NCI-H524 treated with DMSO at 0.1 percent for 48 hours (cell line): ENCODE results near the gene AFF1.
A peak's percentile ranks its signal among the peaks of the same experiment; 100 is the strongest.
"Not testable (repeated sequence)": the region's sequence is repeated elsewhere in the genome, so short reads cannot be mapped to it uniquely, and the experiment has no call there.

Experiments used
- DNase-seq: peaks from one replicate; lab custom pipeline; 2025; lab: John Stamatoyannopoulos, UW

The AFF1 gene

DNA sequence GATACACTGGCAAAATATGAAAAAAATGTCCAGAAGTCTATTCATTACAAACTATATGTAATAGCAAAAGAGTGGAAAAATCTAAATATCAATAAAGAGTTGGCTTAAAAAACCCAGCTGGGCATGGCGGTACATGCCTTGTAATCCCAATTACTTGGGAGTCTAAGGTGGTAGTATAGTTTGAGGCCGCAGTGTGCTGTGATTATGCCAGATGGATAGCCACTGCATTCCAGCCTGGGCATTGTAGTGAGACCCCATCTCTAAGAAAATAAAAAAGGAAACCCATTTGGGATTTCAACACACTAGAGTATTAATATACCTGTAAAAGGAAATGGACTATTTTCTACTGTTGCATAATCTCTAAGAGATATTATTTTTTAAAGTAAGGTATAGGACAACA is 45.4 kb downstream of the AFF1 start:
- no peak for DNase-seq

DNA sequence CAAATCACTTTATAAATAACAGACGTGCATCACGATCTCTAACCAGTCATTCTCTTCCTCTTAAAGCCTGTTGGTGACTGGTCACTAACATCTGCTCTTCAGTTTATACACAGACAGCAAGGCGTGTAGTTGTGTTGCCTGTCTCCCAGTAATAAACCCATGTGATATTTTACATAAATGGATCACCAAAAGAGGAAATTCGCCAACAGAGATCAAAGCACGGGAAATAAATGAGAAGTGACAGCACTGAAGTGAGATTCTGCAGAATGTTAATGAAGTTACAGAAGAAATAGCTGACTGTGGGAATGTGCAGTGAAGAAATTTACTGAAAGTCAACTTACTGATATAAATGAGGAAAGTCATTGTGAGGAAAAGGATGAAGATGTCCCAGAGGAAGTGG is 47.0 kb downstream of the AFF1 start:
- no peak for DNase-seq

- not testable (repeated sequence) for DNase-seq
These were observed 51.0 kb downstream of the AFF1 start for GRCh38 chr4:86985852-86986251.

DNA sequence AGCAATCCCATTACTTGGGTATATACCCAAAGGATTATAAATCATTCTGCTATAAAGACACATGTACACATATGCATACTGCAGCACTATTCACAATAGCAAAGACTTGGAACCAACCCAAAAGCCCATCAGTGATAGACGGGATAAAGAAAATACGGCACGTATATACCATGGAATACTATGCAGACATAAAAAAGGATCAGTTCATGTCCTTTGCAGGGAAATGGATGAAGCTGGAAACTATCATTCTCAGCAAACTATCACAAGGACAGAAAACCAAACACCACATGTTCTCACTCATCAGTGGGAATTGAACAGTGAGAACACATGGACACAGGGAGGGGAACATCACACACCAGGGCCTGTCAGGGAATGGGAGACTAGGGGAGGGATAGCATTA is 54.8 kb downstream of the AFF1 start:
- not testable (repeated sequence) for DNase-seq

DNA sequence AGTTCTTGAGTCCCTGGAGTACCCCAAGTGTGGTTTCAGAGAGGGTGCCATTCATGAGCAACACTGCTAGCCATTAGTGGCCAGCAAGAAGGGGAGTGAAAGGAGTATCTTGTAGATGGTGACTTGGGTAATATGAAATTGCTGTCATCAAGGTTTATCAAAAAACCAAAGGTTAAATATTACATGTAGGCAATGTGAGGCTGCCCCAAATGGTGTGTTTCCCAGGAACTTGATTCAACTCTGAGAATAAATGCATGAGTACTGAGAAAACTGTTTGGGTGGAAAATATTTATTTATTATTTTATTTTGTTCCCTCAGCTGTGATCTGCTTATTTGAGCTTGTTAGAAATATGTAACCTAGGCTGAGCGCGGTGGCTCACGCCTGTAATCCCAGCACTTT is 55.7 kb downstream of the AFF1 start:
- no peak for DNase-seq

- no peak for DNase-seq
These were observed 57.2 kb downstream of the AFF1 start for GRCh38 chr4:86991994-86992393.

- DNase-seq = no peak
These were observed 59.3 kb downstream of the AFF1 start for GRCh38 chr4:86993909-86994681.

GRCh38 chr4:86994686-86995085 is 59.9 kb downstream of the AFF1 start:
- DNase-seq = no peak

GRCh38 chr4:86996510-86996909 is 61.7 kb downstream of the AFF1 start:
- DNase-seq = not testable (repeated sequence)

DNA sequence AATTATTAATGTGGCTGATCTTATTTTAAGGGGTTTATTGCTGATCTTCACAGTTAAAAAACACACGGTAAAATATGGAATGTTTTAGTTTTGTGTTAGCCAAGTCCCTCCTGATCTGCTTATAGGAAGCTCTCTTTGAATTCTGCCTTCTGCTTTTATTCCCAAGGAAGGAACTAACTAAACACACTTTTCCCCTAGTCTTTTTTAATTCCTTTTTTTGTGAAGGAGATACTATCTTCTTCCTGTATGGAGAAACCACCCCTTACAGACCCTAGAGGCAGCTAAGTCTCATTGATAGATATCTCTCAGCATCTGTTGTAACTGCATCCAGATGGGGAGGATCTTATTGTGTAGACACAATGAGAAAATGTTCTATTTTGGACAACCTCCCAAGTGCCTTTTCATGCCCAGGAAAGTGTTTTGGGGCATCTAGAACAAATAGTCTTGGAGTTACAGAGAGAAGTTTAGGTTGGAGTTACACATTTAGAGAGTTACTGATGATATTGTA is 64.4 kb downstream of the AFF1 start:
- DNase-seq = no peak

- no peak for DNase-seq
These were observed 67.9 kb downstream of the AFF1 start for GRCh38 chr4:87002682-87003043.

GRCh38 chr4:87003266-87003665 is 68.5 kb downstream of the AFF1 start:
- DNase-seq = no peak

- no peak for DNase-seq
These were observed 70.5 kb downstream of the AFF1 start for GRCh38 chr4:87005369-87005689.

GRCh38 chr4:87005690-87006425 is 71.0 kb downstream of the AFF1 start:
- peak; percentile 37 for DNase-seq

- no peak for DNase-seq
These were observed 71.5 kb downstream of the AFF1 start for GRCh38 chr4:87006426-87006675.

DNA sequence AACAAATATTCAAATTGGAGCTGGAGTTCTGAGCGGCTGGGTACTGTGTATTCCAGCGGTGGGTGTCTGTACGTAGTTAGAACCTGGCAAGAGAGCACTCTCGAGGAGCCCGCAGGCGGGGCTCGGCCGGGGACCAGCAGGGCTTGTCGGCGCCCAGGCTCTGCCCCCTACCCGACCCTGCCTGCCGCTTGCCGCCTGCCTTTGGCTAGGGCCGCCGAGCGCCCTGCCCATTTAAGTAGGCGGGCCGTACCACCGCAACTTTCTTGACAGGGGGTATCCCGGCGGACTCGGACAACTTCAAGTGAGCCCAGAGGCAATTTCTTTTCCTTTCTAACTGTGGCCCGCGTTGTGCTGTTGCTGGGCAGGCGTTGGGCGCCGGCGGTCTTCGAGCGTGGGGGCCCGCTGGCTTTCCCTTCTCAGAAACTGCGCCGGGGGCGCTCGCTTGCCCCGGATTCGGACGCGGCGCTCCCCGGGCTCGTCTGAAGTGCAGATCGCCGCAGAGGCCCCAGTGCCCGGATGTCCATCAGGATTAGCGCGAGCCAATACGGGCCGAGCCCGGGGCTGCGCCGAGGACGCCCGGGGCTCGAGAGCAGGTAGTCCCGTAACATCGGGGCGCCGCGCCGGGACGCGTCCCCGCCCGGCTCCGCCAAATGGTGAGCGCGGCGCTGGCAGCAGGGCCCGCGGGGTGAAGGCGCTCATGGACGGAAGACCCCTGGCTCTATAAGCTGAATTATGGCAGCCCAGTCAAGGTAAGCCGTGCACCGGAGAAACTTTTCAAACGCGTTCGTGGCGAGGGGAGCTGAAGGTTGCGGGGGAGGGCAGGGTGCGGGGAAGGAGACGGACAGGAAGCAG is 72.1 kb downstream of the AFF1 start:
- peak; percentile 65 for DNase-seq

DNA sequence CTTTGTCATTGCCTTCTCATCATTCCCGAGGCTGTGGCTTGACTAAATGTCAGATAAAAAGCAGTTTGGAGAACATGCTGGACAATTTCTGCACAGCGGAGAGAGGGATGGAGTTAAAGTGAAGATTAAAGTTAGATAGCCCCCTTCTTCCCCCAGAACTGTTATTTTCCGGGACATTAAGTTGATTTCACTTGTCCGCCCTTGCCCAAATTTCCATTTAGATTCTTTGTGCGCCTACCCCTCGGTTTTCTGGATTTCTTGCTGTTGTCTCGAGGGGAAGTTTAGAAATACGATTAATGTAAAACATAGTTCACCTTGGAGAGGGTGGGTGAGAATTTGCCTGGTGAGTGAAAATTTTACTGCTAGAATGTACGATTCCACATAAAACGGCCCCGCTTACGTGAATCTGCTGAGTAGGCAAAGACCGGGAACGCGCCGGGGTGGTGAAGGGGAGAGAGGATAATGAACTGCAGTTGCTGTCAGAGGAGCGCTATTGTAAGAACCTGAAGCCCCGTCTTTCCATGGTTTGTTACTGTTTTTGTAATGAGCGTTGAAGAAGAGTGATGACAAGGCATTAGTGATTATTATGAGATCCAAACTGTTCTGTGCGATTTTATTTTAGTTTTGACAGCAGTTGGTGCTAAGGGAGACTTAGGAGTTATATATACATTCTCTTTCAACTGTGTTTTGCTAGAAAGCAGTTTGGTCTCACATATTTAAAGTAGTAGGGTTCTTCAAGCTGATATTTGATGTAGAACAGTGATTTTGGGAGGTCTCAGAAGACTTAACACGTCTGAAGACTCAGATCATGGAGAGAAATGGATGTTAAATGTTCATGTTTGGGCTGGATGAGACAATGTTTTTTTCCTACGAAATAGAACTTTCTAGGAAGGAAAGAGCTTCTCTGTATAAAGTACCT is 73.0 kb downstream of the AFF1 start:
- peak; percentile 22 for DNase-seq

GRCh38 chr4:87009095-87009648 is 74.4 kb downstream of the AFF1 start:
- peak; percentile 20 for DNase-seq

GRCh38 chr4:87010192-87010591 is 75.4 kb downstream of the AFF1 start:
- DNase-seq = no peak

- DNase-seq = no peak
These were observed 76.7 kb downstream of the AFF1 start for GRCh38 chr4:87011340-87012034.
